Measurements from ENCODE around the gene TMEM187. TPM values are rescaled to one million over a fixed set of nuclear protein-coding genes. Genes with fewer than 3 reads are reported as not detected.

Gene TMEM187
- total and polyA plus RNA-seq, 8 donors: 3.9 to 13.5 (median 6.3) TPM

DNA sequence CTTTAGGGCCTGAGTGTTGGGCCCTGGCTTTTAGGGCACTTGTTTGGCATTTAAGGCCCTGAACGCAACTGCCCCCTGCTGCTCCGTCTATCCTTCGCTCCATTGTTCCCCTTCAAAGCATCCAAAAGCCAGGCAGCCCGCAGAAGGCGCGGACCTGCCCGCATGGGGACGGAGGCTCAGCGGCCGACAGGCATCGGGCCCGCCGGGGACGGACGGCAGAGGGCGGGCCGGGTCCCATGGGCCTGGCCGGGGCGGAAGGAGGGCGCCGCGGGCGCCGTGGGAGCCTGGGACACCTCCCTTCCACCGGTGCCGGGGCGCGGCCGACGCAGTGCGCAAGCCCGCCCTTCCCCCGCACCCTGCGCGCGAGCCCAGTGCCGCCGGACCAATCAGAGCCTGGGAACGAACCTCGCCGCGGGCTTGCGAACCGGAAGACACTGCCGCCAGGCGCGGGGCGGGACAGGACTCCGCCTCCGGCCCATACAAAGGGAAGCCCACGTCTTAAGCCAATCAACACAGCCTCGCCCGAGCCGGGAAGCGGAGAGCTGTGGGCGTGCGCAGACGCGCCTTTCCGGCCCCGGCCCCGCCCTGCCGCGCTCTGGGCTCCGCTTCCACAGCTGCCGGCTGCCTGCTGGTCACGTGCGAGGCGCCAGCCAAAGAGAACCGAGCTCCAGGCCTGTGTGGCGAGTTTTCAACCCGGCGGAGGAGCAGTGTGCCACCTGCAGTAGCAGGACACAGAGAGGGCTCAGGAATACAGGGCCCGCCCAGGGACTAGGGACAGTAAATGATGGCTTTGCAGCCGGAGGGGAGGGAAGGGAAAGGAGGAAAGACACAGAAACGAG is 44.4 kb upstream of the TMEM187 start:
- intact Hi-C loops (cut with DNase I): no loop called here
- no peaks in the 10 kb centered on the region for H3K27me3 ChIP-seq
- TF ChIP-seq, protein P1, sequence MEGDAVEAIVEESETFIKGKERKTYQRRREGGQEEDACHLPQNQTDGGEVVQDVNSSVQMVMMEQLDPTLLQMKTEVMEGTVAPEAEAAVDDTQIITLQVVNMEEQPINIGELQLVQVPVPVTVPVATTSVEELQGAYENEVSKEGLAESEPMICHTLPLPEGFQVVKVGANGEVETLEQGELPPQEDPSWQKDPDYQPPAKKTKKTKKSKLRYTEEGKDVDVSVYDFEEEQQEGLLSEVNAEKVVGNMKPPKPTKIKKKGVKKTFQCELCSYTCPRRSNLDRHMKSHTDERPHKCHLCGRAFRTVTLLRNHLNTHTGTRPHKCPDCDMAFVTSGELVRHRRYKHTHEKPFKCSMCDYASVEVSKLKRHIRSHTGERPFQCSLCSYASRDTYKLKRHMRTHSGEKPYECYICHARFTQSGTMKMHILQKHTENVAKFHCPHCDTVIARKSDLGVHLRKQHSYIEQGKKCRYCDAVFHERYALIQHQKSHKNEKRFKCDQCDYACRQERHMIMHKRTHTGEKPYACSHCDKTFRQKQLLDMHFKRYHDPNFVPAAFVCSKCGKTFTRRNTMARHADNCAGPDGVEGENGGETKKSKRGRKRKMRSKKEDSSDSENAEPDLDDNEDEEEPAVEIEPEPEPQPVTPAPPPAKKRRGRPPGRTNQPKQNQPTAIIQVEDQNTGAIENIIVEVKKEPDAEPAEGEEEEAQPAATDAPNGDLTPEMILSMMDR (IDR thresholded peaks at IDR 0.05): no peak
- peaks cover 0 to 30% of the 10 kb centered on the region in 2 donors for H3K36me3 ChIP-seq
- peak; percentile 92 for ATAC-seq
- H3K4me1 ChIP-seq: peaks cover 1 to 33% of the 10 kb centered on the region in 2 donors
- H3K4me3 ChIP-seq: peak overlapping the region; percentile 35 to 57
- peak; percentile 89 to 98 (median 97) for DNase-seq
- H3K27ac ChIP-seq: peak overlapping the region; percentile 96 to 97
- no peaks in the 10 kb centered on the region for H3K9me3 ChIP-seq

DNA sequence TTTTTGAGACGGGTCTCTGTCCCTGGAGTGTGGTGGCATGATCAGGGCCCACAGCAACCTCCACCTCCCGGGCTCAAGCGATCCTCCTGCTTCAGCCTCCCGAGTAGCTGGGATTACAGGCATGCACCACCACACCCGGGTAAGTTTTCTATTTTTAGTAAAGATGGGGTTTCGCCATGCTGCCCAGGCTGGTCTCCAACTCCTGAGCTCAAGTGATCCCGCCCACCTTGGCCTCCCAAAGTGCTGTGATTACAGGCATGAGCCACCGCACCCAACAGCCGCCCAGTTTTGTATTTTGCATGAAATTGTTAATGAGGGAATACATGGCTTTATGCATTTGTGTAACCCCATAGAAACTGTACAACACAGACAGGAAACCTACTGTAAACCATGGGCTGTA is 43.7 kb upstream of the TMEM187 start:
- ATAC-seq (no peak), DNase-seq (no peak)
- Histone ChIP-seq H3K4me3 (peak overlapping the region in 1 of 2 donors; percentile 16), H3K27me3 (no peaks in the 10 kb centered on the region), H3K4me1 (peaks cover 4 to 33% of the 10 kb centered on the region in 2 donors), H3K36me3 (peaks cover 0 to 30% of the 10 kb centered on the region in 2 donors), H3K9me3 (no peaks in the 10 kb centered on the region), H3K27ac (peak overlapping the region; percentile 59 to 97)
- TF ChIP-seq, protein P1 (IDR thresholded peaks at IDR 0.05): no peak
- intact Hi-C loops (cut with DNase I): no loop called here

DNA sequence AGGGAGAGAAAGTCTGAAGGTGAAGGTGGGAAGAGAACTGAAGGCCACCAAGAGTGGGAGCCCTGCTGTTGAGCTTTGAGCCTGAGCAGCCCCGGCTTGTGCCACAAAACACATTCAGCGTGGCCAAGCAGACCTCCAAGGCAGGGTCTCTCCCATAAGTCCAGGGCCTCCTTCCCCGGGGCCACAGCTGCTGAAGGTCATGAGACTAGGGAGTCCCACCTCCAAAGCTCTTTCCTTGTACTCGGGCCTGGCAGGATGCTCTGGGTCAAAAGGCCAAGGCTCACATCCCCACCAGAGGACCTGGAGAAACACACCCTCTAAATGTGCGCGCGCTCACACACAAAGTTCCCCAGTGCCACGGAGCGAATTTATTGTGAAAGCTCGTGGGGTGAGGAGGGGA is 43.0 kb upstream of the TMEM187 start:
- H3K27ac ChIP-seq: peak overlapping the region in 1 of 2 donors; percentile 97
- peaks cover 7 to 36% of the 10 kb centered on the region in 2 donors for H3K4me1 ChIP-seq
- intact Hi-C loops (cut with DNase I): no loop called here
- H3K4me3 ChIP-seq: peak overlapping the region in 1 of 2 donors; percentile 16
- ATAC-seq (no peak), DNase-seq (no peak)
- H3K36me3 ChIP-seq: peaks cover 0 to 30% of the 10 kb centered on the region in 2 donors
- TF ChIP-seq, protein P1 (IDR thresholded peaks at IDR 0.05): no peak
- no peaks in the 10 kb centered on the region for H3K9me3 ChIP-seq
- no peaks in the 10 kb centered on the region for H3K27me3 ChIP-seq

DNA sequence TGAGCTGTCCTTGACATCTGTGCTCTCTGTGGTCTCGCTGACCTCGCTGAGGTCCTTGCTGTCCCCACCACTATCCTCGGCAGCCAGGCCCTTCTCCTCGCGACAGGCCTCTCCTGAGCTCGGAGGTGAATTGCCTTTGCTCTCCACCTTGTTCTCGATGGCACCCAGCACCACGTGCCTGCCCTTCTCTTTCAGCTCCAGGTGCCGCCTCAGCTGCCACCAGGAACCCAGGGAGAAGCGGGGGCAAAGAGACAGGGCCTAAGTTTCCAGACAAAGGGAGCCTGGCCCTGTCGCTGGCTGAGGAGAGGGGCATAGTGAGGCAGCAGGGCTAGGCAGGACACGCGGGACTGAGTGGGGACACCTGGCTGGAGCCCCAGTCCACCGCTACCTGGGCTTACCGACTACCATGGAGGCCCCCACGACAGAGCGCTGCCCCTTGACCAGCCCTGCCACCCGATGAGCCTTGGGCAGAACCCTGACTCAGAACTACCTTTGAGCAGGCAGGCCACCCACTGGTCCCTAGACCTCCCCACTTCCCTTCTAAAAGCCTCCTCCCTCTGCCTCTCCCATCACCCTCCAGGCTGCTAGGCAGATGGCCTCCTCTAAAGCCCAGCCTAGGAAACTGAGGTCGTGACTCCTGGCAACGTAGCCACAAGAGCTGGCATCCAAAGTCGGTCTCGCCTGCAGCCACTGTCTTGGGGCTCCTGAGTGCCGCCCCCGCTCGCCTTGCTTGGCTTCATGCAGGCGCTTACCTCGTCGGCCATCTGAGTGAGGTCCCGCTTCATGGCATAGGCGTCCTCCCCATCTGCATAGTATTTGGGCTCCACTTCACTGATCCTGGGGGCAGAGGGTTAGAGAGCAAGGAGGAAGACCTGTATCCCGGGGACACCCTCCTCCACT is 42.3 kb upstream of the TMEM187 start:
- ATAC-seq (no peak), DNase-seq (no peak)
- H3K4me1 ChIP-seq: peaks cover 8 to 36% of the 10 kb centered on the region in 2 donors
- TF ChIP-seq, protein P1 (IDR thresholded peaks at IDR 0.05): no peak
- no peak overlapping the region for H3K4me3 ChIP-seq
- intact Hi-C loops (cut with DNase I): no loop called here
- H3K9me3 ChIP-seq: no peaks in the 10 kb centered on the region
- H3K27me3 ChIP-seq: no peaks in the 10 kb centered on the region
- no peak overlapping the region for H3K27ac ChIP-seq
- peaks cover 0 to 30% of the 10 kb centered on the region in 2 donors for H3K36me3 ChIP-seq

DNA sequence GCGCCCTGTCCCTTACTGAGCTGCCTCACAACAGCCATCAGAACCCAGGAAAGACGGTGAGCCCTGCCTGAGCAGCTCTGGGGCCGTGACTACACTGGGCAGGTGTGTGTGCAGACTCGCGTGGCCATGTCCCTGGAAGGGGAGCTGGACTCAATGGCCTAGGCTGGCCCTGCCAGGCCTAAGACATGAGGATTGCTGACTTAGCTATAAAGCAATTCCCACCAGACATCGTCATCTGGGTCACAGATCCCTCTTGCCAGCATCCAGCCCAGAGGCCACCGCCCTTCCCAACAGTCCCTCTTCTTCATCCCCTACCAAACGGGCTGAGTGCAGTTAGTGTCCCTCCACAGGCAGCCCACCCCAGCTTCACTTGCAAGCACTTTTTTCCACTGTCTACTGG is 41.4 kb upstream of the TMEM187 start:
- peaks cover 11 to 36% of the 10 kb centered on the region in 2 donors for H3K4me1 ChIP-seq
- no peak for ATAC-seq

More for the DNA sequence above, 41.4 kb upstream of the TMEM187 start:
- no peak for DNase-seq
- Histone ChIP-seq H3K36me3 (peaks cover 0 to 30% of the 10 kb centered on the region in 2 donors), H3K9me3 (no peaks in the 10 kb centered on the region), H3K4me3 (no peak overlapping the region), H3K27ac (no peak overlapping the region), H3K27me3 (no peaks in the 10 kb centered on the region)
- intact Hi-C loops (cut with DNase I): no loop called here
- TF ChIP-seq, protein P1 (IDR thresholded peaks at IDR 0.05): no peak
